Adrenal gland (tissue), 5 donors: ENCODE results near the gene ATP9B.

Source experiments
- POLR2A ChIP-seq, 2 donors: fragments of 450-650 bp; IDR thresholded peaks; one replicate each; pipeline ENCODE4 v1.6.1; 2017; ENCODE audit warnings: antibody characterized with exemption in 2 of 2, mild to moderate bottlenecking in 2 of 2, moderate library complexity in 1 of 2
- TF ChIP-seq, protein P1 (sequence below), 6 experiments: fragments of 450-650 bp in 4 of 6; fragments of 200-600 bp in 2 of 6; sonication (generic) in 1 of 6; IDR thresholded peaks; 1 replicate in 5 of 6; 2 replicates in 1 of 6; pipeline versions ENCODE4 v1.5.1 to v1.8.0; 2016 to 2021; ENCODE audit warnings: antibody characterized with exemption in 6 of 6, mild to moderate bottlenecking in 2 of 6, moderate library complexity in 1 of 6
- donor health status: DM: no; HTN: no; CAD: no.

DNA sequence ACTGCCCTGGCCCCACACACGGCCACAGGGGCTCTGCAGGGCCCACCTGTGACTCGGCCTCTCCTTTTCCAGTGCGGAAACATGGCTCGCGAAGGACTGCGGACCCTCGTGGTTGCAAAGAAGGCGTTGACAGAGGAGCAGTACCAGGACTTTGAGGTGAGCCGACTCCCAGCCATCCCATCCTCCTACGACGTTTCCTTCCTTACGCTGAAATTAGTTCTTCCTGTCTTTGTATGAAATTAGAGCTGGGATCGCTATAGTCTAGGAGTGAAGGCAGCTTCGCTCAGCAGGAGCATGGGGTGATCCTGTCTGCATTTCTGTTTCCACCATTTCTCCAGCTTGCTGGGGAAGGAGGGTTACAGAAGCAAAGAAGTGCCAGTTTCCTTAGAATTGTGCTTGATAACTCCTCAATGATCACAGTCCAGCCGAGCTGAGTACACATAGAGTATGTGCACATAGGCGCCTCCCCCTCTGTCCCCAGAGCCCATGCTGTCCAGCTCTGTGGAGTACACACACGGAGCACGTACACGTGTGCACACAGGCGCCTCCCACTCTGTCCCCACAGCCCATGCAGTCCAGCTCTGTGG lies 267.5 kb downstream of the ATP9B start:
- TF ChIP-seq, protein P1, sequence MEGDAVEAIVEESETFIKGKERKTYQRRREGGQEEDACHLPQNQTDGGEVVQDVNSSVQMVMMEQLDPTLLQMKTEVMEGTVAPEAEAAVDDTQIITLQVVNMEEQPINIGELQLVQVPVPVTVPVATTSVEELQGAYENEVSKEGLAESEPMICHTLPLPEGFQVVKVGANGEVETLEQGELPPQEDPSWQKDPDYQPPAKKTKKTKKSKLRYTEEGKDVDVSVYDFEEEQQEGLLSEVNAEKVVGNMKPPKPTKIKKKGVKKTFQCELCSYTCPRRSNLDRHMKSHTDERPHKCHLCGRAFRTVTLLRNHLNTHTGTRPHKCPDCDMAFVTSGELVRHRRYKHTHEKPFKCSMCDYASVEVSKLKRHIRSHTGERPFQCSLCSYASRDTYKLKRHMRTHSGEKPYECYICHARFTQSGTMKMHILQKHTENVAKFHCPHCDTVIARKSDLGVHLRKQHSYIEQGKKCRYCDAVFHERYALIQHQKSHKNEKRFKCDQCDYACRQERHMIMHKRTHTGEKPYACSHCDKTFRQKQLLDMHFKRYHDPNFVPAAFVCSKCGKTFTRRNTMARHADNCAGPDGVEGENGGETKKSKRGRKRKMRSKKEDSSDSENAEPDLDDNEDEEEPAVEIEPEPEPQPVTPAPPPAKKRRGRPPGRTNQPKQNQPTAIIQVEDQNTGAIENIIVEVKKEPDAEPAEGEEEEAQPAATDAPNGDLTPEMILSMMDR (IDR thresholded peaks at IDR 0.05) = no peak
- TF ChIP-seq POLR2A (IDR thresholded peaks at IDR 0.05) = no peak
